HG02970 (cell line): ENCODE results near the gene TNIP2.
"Not testable (repeated sequence)": the region's sequence is repeated elsewhere in the genome, so short reads cannot be mapped to it uniquely, and the experiment has no call there.

ENCODE experiments used
- ATAC-seq: cut with Tn5 transposase; IDR thresholded peaks from one replicate; pipeline ENCODE4 v1.9.1; 2021; ENCODE audit warnings: mild to moderate bottlenecking, moderate library complexity, moderate number of reproducible peaks; ENCODE audit not compliant: unreplicated experiment, low FRiP score

The TNIP2 gene

DNA sequence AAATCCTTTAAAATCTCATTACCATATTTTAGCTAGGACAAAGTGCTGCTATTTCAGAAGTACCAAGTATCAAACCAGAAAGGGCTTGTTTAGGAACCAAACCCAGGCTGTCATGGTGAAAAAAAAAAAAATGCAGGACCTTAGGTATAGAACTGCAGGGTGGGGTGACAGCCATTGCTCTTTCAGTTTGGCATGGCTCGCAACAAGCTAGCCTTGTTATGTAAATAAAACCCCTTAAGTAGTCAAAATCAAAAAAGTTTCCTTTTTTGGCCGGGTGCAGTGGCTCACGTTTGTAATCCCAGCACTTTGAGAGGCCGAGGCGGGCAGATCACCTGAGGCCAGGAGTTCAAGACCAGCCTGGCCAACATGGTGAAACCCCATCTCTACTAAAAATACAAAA, 24.5 kb upstream of the TNIP2 start:
- not testable (repeated sequence) for ATAC-seq

DNA sequence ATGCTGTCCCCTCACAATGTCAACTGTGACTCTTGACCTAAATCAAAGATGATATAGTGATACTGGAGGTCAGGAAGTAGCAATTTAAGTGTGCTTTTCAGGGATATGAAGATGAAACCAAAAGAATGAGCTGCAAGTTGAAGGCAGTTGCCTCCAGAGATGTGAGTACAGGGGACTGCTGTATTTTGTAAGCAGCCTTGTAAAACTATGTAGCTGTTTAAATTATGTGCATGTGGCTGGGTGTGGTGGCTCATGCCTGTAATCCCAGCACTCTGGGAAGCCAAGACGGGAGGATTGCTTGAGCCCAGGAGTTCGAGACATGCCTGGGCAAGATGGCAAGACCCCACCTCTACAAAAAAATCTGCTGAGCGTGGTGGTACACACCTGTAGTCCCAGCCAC, 15.1 kb upstream of the TNIP2 start:
- no peak for ATAC-seq

DNA sequence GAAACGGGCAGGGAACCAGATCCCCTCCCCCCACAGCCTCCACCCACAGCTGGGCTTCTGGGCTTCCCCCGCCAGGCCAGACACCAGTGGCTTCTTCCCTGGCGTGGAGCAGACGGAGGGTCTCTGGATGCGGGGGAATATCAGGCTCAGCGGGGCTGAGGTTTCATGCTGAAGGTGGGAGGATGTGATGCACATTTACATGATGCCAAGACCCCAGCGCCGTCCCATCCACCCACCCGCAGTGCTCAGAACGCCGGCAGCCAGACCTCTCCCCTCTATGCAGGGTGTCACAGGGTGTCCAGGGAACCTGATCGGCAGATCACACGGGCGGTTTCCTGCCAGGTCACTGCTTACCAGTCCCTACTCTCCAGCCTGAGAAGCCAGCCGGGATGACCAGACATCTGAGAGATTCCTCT, 12.8 kb upstream of the TNIP2 start:
- ATAC-seq: no peak

DNA sequence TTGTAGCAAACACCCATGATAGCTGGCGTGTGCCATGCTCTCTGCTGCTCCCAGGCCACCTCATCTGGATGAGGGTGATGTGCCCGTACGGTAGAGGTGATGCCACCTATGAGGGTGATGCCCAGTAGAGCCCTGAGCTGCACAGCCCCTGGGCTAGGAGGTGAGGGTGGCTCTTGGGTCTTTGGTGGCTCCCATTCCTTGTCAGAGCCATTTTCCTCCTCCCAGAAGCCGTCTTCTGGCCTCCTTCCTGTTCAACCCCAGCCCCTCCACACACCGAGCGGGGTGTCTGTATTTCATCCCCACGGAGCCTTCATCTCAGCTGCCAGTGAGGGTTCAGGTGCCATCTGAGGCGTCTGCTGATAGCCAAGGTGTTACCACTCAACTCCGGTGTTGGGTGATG, 12.0 kb upstream of the TNIP2 start:
- ATAC-seq: no peak

DNA sequence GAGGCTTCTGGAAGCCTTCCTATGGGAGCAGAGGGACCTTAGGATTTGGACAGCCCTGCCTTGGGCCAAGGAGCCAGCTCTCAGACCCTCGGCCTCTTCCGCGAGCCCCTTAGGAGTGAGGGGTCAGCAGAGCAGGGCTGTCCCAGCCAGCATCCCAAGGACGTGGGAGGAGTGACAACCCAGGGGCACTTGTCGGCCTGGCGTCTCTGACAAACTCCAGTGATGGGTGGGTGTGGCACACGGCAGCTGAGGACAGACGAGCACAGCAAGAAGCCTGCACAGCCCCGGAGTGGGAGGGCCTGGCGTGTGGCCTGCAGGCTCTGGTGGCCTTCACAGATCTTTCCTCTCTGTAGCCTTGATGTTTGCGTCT, 11.6 kb upstream of the TNIP2 start:
- ATAC-seq: no peak

DNA sequence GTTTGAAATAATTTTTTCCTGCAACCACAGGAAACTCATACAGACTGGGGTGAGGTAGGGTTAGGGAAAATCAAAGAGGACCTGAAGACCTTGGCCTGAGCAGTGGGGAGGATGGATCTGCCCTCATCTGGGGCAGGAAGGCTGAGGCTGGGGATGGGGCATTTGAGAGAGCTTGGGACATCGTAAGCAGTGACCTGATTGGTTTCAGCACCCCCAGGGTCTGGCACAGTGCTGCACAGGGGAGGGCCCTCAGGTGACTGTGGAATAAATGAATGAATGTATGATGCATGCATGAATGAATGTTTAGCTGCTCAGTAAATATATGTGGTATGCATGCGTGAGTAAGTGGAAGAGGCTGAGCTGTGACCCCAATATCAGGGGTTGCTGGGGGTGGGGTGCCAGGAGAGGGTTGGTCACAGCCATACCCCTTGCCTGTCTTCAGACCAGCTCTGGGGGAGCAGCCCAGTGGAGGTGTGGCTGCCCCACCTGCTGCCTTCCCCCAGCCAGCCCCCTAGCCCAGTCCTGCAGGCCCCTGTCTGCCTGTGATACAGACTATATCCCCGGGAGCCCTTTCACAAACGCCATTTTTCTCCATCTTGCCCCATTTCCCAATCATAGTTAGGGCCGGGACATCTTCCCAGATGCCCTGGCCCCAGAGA, 11.0 kb upstream of the TNIP2 start:
- no peak for ATAC-seq

DNA sequence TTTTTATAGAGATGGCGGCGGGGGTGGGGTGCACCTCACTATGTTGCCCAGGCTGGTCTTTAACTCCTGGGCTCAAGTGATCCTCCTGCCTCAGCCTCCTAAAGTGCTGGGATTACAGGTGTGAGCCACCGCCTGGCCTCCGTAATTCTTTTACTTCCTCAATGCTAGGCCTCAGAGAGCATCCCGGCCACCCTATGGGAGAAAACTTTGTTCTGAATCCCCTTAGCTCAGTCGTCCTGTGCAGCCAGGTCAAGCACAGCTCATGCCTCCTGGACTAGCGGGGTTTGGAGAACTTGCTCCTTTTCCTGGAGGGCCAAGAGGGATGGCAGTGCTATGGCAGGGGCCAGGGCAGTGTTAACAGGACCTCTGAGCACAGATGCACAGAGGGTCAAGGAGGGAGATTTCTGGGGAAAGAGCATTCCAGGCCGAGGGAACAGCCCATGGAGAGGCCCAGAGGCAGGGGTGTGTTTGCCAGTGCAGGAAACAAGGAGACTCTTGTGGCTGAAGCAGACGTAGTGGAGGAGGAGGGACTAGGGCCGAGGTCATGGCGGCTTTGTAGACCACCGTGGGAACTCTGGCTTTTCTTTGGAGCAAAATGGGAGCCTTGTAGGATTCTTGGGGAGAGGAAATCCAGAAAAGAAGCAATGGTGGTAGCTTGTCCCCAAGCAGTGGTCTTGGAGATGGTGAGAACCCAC, 9.8 kb upstream of the TNIP2 start:
- ATAC-seq: no peak

DNA sequence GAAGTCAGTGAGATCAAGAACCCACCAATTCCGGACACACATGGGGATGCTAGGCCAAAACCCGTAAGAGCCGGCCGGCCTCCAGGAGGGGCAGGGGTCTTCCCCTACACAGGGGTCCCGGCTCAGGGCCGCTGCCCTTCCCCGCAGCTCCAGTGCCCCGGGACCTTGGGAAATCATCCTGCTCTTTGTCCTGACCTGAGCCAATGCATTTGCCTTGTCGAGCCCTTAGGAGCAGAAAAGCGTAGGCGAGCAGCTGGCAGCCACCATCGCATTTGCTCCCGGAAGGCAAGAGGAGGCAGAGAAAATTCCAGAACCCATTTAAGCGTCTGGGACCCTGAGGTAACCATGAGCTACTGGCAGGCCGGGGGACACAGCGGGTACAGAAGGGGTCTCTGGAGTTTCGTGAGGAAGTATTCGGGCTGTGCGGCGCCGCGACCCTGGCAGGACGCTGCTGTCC, 7.4 kb upstream of the TNIP2 start:
- ATAC-seq: no peak

DNA sequence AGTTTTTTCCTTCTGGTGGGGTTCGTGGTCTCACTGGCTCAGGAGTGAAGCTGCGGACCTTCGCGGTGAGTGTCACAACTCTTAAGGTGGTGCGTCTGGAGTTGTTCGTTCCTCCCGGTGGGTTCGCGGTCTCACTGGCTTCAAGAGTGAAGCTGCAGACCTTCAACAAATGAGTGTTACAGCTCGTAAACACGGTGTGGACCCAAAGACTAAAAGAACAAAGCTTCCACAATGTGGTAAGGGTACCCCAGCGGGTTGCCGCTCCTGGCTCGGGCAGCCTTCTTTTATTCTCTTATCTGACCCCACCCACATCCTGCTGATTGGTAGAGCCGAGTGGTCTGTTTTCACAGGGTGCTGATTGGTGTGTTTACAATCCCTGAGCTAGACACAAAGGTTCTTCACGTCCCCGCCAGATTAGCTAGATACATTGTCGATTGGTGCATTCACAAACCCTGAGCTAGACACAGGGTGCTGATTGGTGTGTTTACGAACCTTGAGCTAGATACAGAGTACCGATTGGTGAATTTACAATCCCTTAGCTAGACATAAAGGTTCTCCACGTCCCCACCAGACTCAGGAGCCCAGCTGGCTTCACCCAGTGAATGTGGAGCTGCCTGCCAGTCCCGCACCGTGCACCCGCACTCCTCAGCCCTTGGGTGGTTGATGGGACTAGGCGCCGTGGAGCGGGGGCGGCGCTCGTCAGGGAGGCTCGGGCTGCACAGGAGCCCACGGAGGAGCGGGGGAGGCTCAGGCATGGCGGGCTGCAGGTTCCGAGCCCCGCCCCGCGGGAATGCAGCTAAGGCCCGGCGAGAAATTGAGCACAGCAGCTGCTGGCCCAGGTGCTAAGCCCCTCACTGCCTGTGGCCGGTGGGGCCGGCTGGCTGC, 6.6 kb upstream of the TNIP2 start:
- not testable (repeated sequence) for ATAC-seq

DNA sequence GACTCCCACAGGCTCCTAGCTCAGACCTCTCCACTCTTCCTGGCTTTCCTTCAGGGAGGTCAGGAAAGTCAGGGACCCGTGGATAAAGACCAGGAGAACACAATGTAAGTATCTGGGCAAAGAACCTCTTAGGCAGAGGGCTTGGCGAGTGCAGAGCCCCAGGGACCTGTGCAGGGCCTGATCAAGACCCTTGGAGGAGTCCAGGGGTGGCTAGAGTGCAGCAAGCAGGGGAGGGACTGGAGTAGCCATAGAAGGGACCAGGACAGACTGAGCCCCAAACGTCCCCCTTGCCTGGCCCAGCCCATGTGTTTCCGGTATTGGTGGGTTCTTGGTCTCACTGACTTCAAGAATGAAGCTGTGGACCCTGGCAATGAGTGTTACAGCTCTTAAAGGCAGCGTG, 5.9 kb upstream of the TNIP2 start:
- ATAC-seq: no peak

DNA sequence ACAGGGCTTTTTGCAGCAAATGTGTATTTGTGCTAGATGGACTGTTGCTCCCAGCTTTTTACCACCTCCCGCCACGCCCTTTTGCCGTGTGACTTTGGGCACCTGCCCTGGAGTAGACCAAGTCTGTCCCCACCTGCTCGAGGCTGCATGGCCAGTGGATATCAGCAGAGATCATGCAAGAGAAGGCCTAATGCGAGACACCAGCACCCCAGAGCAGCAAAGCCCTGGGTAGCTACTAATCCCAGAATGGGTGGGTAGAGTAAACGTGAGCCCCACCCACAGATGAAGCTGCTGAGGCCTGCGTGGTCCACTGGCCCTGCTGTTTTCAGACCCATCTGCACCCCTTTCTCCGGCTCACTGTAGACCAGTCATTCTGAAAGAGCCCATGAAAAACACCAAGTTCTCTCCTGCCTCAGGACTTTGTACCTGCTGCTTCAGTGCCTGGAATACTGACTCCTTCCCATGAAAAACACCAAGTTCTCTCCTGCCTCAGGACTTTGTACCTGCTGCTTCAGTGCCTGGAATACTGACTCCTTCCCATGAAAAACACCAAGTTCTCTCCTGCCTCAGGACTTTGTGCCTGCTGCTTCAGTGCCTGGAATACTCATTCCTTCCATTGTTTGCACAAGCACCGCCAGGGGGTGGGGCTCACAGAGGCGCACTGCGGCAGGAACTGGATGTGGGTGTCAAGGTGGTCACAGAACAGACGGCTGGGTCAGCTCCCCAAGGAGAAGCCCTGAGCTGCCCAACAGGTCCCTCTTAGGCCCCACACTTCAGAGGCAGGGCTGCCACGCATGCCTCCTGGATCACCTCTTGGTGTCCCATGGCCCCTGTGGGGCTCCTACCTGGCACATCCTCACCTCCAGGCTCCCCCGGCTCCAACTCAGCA, 5.1 kb upstream of the TNIP2 start:
- no peak for ATAC-seq

DNA sequence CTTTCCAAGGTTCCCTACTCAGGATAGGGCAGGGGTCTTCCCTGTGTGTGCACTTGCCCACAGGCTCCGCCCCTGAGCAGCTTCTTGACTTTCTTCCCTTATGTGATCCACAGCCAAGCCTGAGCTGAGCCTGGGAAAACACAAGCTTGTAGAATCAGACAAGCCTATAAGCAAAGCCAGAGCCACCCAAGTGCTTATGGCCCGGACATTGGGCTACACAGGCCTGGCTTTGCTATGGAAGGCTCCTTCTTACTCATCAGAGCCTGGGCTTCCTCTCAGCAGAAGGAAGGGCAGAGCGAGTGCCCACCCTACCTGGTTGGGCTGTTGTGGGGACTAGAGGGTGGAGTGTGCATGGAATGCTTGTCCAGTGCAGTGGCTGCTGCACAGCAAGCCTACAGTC, 1.3 kb upstream of the TNIP2 start:
- no peak for ATAC-seq

DNA sequence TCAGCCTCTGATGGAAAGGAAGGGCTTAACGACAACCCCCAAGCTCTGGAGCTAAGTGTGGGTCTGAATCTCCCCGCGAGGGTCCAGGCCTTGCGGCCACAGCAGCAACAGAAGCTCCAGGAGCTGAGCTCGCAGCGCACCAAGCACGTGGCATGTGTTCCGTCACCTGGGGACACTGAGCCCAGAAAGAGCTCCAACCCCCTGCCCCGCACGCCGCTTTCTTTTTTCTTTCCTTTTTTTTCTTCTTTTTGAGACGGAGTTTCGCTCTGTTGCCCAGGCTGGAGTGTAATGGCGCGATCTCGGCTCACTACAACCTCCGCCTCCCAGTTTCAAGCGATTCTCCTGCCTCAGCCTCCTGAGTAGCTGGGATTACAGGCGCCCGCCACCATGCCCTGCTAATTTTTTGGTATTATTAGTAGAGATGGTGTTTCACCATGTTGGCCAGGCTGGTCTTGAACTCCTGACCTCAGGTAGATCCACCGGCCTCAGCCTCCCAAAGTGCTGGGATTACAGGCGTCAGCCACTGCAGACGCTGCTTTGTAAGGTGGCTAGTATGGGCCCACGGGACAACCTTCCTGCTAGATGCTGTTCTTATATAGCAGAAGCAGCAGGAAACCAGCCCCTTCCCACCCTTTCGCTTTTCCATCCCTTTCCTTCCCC, 685 bp upstream of the TNIP2 start:
- no peak for ATAC-seq

DNA sequence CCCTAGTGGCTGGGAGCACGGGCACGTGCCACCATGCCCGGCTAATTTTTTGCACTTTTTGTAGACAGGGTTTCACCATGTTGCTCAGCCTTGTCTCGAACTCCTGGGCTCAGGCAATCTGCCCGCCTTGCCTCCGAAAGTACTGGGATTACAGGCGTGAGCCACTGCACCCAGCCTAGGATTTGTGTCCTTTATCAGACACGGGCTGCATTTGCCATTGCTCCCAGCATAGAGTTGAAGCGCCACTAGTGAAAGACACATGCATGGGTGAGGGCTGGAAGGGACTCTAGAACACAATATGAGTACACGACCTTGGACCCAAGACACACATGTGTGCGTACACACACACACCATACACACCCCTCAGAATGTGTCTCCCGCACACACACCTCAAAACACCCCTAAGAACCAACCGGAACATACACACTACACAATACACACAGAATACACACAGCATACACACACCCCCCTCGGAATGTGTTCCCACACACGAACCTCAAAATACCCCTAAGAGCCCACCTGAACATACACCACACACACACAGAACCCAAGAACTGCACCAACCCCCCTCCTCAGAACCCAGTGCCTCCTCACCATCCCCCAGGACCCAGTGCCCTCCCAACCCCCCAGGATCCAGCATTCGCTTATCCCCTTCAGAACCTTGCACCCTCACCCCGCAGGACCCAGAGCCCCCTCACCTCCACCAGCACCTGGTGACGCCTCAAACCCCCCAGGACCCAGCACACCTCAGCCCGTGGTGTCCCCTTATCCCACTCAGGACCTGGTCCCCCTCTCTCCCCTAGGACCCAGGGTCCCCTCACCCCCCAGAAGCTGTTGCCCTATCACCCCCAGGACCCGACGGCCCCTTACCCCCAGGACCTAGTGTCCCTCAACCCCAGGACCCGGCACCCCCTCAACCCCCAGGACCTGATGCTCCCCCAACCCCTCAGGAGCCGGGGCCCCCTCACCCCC, 1.0 kb downstream of the TNIP2 start:
- ATAC-seq: no peak

DNA sequence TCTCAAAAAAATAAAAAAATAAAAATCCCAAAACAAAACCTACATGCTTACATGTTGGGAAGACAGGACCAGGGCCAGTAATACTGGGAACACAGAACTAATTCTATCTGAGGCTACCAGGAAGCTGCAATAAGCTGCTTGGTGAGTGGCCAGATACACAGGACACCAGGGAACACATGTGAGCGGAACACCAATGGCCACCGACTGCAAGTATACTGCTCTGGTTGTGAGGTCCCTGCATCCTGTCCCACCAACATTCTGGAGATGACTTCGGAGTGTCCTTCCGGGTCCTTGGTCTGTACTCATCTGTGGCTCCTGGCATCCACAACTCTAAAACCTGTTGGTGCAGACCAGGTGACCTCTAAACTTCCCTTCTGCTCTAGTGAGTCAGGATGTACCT, 2.7 kb downstream of the TNIP2 start:
- no peak for ATAC-seq

DNA sequence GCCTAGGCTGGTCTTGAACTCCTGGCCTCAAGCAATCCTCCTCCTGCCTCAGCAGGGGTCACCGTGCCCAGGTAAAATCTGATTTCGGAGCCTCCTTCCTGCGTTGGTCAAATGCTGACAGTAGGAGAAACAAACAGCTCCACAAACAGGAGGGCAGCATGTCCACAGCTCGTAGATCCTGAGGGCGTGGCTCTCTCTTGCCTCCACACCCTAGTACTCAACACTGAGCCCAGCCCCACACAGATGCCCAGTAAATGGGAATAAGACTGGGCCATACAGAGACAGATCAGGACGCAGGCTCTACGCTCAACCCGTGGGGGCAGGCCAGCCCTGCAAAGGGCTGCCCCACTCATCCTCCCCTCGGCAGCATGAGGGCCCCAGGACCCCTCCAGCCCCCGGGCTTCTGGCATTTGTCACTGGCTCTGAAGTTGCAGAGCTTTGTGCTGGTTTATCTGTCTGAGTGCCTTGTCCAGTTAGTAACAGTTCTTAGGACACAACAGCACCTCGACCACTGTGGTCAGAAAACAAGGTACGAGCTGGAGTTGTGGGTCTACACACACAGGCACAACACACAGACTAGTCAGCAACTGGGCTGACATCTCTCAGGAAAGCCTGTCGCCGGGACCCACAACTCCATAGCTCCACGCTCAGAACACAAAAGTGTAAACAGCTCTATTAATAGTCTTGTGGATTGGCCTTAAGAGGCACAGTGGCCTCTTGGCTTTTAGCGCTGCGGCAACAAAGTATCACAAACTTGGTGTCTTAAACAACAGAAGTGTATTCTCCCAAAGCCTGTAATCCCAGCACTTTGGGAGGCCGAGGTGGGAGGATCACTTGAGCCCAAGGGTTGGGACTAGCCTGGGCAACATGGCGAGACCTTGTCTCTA, 5.2 kb downstream of the TNIP2 start:
- no peak for ATAC-seq

DNA sequence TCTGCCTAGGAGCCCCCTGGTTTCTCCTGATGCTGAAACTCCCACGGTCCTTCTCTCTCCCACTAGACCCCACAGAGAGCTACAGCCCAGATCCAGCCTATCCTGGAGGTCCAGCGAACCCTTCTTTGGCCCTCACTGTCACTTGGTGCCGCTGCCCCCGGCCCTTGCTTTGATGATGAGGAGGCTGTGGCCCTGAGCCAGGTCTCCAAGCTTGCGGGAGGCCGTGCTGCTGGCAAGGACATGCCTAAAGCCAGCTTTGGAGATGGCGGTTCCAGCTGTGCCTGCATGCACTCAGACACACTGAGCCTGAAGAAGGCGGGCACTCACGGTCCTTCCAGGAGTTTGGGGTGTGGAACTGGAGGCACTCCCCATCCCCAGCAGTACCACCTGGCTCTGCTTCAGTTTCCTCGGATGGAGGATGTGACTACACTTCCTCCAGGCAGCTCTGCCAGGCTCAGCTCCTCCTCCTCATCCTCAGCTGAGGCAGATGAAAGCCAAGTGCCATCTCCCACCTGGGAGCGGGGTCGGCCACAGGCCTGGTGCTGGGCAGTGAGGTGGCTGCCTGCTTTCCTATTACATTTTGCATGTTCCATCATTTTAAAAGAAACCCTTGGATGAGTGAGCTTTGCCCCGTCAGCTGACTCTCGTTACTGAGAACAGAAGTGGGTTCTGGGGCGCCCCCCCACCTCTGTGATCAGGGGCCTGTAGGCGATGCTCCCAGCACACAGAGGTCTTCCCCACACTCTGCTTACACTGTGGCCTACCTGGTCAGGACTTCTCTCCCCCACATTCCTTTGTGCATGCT, 9.0 kb downstream of the TNIP2 start:
- no peak for ATAC-seq
